GM21526 (cell line): ENCODE measurements around the gene GNG13.

Experiments used
- ATAC-seq: cut with Tn5 transposase; IDR thresholded peaks from one replicate; pipeline ENCODE4 v1.9.1; 2021; ENCODE audit warnings: moderate library complexity; ENCODE audit not compliant: unreplicated experiment, low FRiP score

Gene GNG13

GRCh38 chr16:795580-796229 lies 4.8 kb downstream of the GNG13 start:
- ATAC-seq: no peak

DNA sequence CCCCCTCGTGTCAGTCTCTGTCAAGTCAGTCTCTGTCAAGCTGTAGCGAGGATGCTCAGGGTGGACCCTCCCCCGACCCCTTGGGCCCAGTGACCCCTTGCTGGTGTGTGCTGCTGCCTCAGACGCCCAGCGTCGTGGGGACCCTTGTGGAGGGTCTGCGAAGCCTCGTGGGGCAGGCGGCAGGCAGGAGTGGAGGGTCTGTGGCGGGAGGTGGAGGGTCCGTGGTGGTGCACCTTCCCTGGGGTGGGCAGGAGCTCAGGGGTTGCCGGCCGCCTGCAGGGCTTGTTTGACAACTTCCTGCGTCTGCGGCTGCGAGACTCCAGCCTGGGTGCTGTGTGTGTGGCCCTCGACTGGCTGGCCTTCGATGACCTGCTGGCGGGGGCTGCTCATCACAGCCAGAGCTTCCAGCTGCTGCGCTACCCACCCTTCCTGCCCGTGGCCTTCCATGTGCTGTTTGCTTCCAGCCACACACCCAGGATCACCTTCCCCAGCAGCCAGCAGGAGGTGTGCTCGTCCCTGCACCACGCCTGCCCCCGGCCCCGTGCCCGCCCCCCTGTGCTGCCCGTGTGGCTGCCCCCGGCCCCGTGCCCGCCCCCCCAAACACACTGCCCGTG lies 5.6 kb downstream of the GNG13 start:
- ATAC-seq: no peak

DNA sequence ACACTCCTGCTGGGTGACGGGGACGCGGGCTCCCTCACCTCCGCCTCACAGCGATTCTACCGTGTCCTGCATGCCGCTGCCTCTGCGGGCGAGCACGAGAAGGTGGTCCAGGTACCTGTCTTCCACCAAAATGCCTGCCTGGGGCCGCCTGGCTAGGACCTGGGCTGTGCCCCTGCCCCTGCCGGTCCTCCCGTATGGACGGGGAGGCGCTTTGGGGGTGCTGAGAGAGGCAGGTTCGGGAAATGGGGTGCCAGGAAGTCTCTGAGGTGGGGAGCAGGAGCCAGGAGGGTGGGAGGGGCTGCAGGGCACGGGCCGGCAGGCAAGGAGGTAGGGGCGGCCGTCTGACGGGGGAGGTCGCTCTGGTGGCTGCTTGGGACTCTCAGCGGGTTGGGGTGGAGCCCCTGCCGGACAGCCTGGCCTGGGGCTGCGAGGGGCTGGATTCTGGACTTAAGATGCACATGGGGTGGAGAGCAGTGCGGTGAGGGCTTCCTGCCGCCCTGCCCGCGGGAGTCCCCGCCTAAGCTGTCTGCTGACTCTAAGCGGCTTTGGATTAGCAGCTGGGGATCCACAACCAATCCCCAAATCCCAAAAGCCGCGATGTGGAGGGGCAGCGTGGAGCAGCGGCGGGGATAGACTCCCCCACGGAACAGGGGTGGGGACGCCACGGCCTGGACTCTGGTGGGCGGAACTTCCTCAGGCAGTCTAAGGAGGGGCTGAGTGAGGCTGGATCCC lies 6.3 kb downstream of the GNG13 start:
- ATAC-seq: no peak

DNA sequence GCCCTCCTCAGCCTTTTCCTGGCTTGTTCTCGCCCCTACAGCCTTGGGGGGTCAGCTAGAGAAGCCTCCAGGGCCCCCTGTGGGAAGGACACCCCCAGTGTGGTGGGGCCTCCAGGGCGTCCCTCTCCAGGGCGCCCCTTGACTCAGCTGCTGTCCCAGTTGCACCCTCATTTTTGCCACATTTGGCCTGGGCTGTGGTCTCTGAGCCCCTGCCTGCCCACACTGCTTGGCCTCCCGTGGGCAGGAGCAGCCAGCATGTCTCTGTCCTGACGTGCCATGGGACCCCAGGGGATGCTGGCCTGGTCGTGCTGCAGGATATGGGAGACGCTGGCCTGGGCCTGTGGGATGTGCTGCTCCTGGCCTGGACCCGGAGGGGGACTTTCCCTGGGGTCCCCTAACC lies 7.1 kb downstream of the GNG13 start:
- ATAC-seq: no peak

DNA sequence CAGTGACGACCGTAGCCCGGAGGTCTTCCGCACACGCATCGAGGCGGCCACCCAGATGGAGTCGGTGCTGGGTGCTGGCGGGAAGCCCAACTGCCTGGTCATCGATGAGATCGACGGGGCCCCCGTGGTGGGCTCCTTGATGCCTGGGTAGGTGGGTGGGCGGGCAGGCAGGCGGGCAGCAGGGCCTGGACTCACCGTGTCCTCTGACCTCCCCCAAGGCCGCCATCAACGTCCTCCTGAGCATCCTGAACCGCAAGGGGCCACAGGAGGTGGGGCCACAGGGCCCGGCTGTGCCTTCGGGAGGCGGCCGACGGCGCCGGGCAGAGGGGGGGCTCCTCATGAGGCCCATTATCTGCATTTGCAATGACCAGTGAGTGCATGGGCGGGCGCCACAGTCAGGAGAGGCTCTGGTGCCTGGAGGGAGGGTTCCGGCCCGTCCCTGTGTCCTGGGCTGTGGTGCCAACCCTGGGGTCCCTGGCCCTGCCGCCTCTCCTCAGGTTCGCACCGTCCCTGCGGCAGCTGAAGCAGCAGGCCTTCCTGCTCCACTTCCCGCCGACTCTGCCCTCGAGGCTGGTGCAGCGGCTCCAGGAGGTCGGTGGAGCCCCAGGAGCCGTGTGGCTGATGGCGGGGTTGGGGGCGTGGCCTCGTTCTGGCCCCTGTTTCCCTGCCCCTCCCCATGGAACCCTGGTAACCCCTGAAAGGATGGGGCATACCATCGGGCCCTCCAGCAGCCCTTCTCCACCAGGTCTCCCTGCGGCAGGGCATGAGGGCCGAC lies 8.1 kb downstream of the GNG13 start:
- ATAC-seq: no peak

GRCh38 chr16:791131-791530 lies 9.4 kb downstream of the GNG13 start:
- ATAC-seq: no peak

GRCh38 chr16:790086-790485 lies 10.4 kb downstream of the GNG13 start:
- no peak for ATAC-seq

GRCh38 chr16:789191-789850 lies 11.2 kb downstream of the GNG13 start:
- no peak for ATAC-seq

- ATAC-seq: peak; percentile 62
Measured at GRCh38 chr16:788399-789126, 12.0 kb downstream of the GNG13 start, which contains the start of gene CHTF18. CHTF18 (plus strand) TSS chr16:788620; CDS start chr16:788685, 65 bp downstream.

GRCh38 chr16:787978-788398 lies 12.5 kb downstream of the GNG13 start, which contains the start of gene RPUSD1:
RPUSD1 (minus strand) TSS chr16:788381; CDS start chr16:787737, 644 bp downstream.
- peak; percentile 15 for ATAC-seq

DNA sequence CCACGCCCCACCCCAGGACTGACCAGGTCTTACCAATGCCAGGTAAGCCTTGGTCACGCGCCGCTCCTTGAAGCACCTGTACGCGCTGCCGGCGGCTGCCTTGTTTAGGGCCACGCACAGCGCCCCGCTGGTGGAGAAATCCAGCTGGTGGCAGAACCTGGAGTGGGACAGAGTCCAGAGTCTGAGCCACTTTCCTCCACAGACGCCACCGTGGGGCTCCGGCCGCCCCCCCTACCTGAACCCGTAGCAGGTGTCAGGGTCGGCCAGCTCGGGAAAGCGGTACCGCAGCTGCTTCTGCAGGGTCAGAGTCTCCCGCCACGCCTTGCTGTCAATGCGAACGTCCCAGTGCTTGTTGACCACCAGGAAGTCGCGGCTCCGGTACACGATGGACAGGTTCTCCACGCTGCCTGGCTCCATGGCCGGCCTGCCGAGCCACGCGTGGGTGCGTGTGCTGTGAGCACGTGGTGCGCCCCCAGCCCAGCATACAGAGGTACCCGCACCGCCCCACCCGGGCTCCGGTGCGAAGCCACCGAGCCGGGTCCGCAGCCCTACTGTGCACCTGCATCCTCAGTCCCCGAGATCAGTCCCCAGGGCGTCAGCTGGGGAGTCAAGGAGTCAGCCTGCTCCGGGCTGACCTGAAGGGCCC lies 13.1 kb downstream of the GNG13 start:
- ATAC-seq: no peak

DNA sequence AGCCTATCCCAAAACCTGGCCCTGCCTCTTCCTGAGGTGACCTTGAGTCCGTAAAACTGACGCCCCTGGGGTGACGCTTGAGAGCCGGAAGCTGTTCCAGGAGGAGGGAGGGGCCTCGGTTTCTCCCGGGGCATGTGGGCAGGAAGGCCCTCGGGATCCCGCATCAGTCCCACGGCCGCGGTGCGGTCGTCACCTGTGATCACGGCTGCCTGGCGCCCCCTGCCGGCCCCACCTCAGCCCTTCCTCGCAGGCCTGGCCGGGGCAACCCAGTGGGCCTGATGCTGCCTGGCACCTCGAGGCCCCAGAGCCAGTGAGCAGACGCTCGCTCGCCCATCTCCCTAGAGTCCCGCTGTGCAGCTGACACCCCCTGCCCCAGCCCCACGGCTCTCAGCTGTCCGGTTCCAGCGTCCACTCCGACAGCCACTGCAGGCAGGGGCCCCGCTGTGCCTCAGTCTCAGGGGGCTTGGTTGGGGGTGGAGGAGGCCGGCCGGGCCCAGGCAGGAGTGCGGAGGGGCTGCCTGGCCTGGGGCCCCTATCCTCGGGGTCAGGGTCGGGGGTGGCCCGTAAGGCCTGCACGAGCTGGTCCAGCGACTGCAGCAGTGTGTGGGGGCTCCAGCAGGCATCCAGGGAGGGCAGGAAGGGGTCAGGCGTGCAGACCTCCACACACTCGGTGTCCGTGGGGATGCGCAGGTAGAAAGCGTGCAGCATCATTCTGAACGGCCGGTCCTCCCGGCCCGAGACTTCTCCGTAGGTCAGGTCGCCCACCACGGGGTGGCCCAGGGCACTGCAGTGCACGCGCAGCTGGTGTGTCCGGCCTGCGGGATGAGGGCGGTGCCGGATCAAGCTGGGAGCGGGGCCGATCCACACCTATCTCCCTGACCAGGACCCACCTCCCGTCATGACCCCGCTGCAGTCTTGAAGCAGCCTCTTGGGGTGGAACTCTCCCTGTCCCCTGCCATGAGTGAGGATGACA lies 14.7 kb downstream of the GNG13 start:
- no peak for ATAC-seq

DNA sequence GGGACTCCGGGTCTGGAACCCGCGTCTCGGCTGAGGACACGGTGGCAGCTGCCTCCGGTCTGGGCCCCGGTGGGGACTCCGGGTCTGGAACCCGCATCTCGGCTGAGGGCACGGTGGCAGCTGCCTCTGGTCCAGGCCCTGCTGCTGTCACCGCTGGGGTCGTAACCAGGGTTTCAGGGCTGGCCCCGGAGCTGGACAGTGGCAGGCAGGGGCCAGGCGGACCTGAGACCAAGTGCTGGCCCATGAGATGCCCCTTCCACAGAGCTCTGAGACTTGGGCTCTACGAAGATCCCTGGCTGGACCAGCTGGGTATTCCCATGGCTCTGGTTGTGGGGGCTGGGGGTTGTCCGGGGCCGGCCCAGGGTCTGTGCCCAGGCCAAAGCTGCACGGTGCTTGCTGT lies 16.1 kb downstream of the GNG13 start:
- no peak for ATAC-seq

GRCh38 chr16:783404-784161 lies 17.0 kb downstream of the GNG13 start:
- ATAC-seq: no peak

DNA sequence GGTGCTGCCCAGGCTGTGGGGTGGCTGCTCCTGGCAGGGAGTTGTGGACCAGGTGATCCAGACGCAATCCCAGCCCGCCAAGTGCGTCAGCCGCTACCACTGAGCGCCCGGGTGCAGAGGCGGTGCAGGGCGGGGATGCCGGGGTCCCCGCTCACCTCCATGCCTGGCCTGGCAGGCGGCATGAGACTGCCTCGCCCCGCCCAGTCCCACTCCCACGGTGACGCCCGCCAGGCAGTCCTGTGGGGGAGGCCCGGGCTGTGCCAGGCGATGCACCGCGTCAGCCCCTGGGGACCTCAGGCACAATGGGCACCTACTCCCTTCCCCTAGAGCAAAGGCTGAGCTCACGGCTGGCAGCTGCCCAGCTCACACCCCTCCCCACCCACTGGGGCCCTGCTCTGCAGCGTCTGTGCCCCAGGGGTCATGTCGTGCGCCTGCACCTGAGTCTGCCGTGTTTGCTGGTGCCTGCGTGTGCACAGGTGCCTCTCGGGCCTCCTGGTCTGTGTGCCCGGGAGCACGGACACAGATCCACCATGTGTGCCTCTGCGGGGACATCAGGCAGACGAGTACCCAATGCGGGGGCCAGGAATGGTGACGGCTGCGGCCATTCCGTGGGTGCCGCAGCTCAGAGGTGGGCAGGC lies 17.6 kb downstream of the GNG13 start:
- no peak for ATAC-seq

GRCh38 chr16:782258-782657 lies 18.3 kb downstream of the GNG13 start:
- ATAC-seq: no peak
